ENCODE data around the gene PPP2R2C. TPM values are rescaled to one million over a fixed set of nuclear protein-coding genes. Genes with fewer than 3 reads are reported as not detected.

PPP2R2C gene
- total RNA-seq, 2 donors from 2014 or later, result not detected

DNA sequence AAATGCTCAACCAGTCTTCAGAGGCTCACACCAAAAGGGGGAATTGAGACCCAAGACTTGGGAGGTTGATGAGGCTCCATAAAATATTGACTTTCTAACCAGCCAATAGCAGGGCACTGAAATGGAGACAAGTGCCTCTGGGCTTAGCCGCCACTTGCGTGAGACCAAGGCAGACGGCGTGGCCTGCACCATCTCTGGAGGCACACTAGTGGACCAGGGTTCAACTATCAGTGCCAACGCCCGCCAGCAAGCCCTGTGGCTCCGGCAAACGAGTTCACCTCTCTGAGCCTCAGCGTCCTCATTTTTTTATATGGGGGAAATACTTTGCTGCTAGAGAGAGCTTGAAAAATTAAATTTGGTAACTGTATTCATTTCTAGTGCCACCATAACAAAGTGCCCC, 50.3 kb downstream of the PPP2R2C start:
- Mint-ChIP-seq H3K4me1 (no peaks in the 10 kb centered on the region), H3K4me3 (no peak overlapping the region), H3K27ac (no peak overlapping the region), H3K9me3 (no peaks in the 10 kb centered on the region), H3K36me3 (ENCODE audit: low read depth) (no peaks in the 10 kb centered on the region), H3K27me3 (peaks cover 24% of the 10 kb centered on the region)
- ATAC-seq (replicated peaks), result no peak

DNA sequence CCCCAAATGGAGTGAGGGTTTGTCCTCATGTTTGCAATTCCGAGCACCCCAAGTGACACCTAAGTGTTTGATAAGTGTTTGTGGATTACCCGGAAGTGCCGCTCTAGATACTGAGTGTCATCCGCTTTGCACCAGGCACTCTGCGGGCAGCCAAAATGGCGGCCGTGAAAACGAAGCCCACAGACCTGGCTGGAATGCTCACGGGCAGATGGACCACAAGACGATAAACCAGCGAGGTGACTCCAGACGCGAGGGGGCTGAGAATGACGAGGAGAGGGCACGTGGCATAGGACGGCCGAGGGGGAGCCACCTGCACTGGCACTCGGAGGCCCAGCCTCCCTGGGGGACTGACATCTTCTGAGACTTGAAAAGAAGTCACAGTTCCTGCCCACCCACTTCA, 51.0 kb downstream of the PPP2R2C start:
- Mint-ChIP-seq H3K9me3 (no peaks in the 10 kb centered on the region), H3K27ac (no peak overlapping the region), H3K27me3 (peaks cover 24% of the 10 kb centered on the region), H3K4me1 (no peaks in the 10 kb centered on the region), H3K36me3 (ENCODE audit: low read depth) (no peaks in the 10 kb centered on the region), H3K4me3 (no peak overlapping the region)
- ATAC-seq (replicated peaks), result no peak

DNA sequence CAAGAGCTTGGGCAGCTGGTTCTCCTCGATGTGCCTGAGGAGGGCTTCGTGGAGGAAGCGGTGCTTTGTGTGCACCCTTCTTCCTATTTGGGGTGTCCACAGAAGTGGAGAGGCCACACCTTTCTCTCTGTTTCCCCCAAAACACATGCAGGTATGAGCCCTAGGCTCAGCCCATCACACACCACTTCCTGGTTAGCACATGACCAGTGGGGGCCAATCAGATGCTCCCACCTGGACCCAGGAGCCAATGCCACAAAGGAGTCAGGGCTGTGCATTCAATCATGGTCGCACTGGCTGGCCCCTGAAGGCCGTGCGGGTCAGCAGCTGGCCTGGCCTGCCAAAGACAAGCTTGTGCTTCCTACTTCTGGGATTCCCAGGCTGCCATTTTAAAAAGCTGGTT, 51.4 kb downstream of the PPP2R2C start:
- no peak overlapping the region for H3K27ac Mint-ChIP-seq
- no peak overlapping the region for H3K4me3 Mint-ChIP-seq
- H3K27me3 Mint-ChIP-seq, result peaks cover 26% of the 10 kb centered on the region
- ATAC-seq (replicated peaks), result no peak
- H3K9me3 Mint-ChIP-seq, result no peaks in the 10 kb centered on the region
- no peaks in the 10 kb centered on the region for H3K4me1 Mint-ChIP-seq
- no peaks in the 10 kb centered on the region for H3K36me3 Mint-ChIP-seq (ENCODE audit: low read depth)

- H3K4me1 Mint-ChIP-seq, result no peaks in the 10 kb centered on the region
- no peaks in the 10 kb centered on the region for H3K36me3 Mint-ChIP-seq (ENCODE audit: low read depth)
- no peak overlapping the region for H3K27ac Mint-ChIP-seq
- peaks cover 21% of the 10 kb centered on the region for H3K27me3 Mint-ChIP-seq
- H3K4me3 Mint-ChIP-seq, result no peak overlapping the region
- no peaks in the 10 kb centered on the region for H3K9me3 Mint-ChIP-seq
- ATAC-seq (replicated peaks), result no peak
Measured at GRCh38 chr4:6420036-6420435, 52.4 kb downstream of the PPP2R2C start.

DNA sequence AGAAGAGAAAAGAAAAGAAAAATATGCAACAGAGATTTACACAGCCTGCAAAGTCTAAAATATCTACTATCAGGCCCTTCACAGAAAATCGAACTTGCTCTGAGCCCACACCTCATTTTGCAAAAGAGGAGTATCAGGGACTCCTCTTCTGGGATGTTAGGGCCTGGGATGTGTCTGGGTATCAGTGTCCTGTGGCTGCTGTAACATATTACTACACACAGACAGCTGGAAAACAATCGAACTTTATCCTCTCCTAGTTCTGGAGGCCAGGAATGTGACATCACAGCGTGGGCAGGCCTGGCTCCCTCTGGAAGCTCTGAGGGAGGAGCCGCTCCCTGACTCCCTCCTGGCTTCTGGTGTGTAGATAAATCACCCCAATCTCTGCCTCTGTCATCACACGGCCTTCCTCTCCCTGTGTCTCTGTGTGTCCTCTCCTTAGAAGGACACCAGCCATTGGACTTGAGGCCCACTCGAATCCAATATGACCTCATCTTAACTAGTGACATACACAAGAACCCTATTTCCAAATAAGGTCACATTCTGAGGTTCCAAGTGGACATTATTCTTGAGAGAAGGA, 52.9 kb downstream of the PPP2R2C start:
- Mint-ChIP-seq H3K4me1 (no peaks in the 10 kb centered on the region), H3K9me3 (no peaks in the 10 kb centered on the region), H3K27ac (no peak overlapping the region), H3K4me3 (no peak overlapping the region), H3K36me3 (ENCODE audit: low read depth) (no peaks in the 10 kb centered on the region), H3K27me3 (peaks cover 22% of the 10 kb centered on the region)
- ATAC-seq (replicated peaks), result no peak

GRCh38 chr4:6418193-6418755, 54.1 kb downstream of the PPP2R2C start:
- no peak for ATAC-seq (replicated peaks)
- no peaks in the 10 kb centered on the region for H3K9me3 Mint-ChIP-seq
- H3K4me1 Mint-ChIP-seq, result no peaks in the 10 kb centered on the region
- H3K4me3 Mint-ChIP-seq, result no peak overlapping the region
- H3K27ac Mint-ChIP-seq, result no peak overlapping the region
- H3K27me3 Mint-ChIP-seq, result peaks cover 22% of the 10 kb centered on the region
- no peaks in the 10 kb centered on the region for H3K36me3 Mint-ChIP-seq (ENCODE audit: low read depth)

DNA sequence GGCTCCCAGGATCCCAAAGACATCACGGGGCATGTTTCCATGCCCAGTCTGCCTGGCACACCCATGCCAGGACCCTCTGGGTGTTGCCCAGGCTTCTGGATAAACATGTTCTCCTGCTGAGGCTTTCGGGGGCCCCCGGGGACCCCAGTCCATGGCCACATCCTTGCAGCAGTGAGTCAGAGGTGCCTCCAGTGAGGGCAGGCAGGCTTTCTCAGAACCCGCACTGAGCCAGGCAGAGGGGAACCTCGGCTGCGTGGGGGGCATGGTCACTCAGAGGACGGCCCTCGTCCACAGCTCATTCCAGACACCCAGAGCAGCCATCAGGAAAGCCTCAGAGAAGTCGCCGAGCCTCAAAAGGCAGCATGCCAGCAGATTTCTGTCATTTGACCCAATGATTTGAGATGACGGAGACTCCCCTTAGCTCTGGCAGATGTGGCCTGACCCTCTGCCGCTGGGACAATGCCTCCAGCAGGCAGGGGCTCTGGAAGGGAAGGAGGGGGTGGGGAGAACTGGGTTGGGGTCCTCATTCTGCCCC, 54.8 kb downstream of the PPP2R2C start:
- Mint-ChIP-seq H3K4me1 (no peaks in the 10 kb centered on the region), H3K27me3 (peaks cover 22% of the 10 kb centered on the region), H3K4me3 (no peak overlapping the region), H3K36me3 (ENCODE audit: low read depth) (no peaks in the 10 kb centered on the region), H3K27ac (no peak overlapping the region), H3K9me3 (no peaks in the 10 kb centered on the region)
- ATAC-seq (replicated peaks), result no peak

DNA sequence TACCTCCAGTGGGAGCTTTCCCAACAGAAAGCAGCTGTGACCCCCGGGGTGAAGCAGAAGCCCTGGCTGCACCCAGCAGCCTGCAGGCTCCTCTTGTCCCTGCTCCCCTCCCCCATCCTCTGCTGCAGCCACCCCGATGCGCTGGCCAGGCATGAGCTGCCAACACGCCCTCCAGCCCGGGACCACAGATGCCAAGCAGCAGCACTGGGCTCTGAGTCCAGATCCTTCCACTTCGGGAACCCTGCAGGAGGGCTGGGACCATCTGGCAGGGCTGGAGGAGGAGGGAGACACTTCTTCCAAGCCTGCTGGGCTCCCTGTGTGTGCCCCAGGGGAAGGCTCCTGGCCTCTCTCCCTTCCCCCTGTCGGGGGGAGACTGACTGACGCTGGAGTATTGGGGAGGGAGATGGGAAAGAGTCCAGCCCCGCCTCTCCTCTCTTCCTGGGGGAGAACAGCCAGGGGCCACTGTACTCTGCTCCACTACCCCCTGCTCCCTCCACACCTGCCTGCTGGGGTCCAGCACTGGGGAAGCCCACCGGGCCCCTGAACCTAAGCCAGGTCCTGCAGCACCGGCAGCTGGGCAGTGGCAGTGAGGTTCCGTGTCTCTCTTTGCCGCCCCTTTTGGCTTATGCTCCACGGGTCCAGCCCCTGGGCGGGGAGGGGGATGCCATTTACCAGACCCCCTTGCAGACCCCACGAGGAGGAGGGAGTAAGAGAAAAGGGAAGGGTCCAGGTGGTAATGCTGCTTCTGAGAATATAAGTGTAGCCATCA, 55.7 kb downstream of the PPP2R2C start:
- Mint-ChIP-seq H3K9me3 (no peaks in the 10 kb centered on the region), H3K4me1 (no peaks in the 10 kb centered on the region), H3K27me3 (peaks cover 22% of the 10 kb centered on the region), H3K4me3 (no peak overlapping the region), H3K36me3 (ENCODE audit: low read depth) (no peaks in the 10 kb centered on the region), H3K27ac (no peak overlapping the region)
- ATAC-seq (replicated peaks), result no peak

GRCh38 chr4:6415031-6415705, 57.2 kb downstream of the PPP2R2C start:
- Mint-ChIP-seq H3K36me3 (ENCODE audit: low read depth) (no peaks in the 10 kb centered on the region), H3K4me3 (no peak overlapping the region), H3K4me1 (no peaks in the 10 kb centered on the region), H3K27ac (no peak overlapping the region), H3K27me3 (peaks cover 22% of the 10 kb centered on the region), H3K9me3 (no peaks in the 10 kb centered on the region)
- no peak for ATAC-seq (replicated peaks)

DNA sequence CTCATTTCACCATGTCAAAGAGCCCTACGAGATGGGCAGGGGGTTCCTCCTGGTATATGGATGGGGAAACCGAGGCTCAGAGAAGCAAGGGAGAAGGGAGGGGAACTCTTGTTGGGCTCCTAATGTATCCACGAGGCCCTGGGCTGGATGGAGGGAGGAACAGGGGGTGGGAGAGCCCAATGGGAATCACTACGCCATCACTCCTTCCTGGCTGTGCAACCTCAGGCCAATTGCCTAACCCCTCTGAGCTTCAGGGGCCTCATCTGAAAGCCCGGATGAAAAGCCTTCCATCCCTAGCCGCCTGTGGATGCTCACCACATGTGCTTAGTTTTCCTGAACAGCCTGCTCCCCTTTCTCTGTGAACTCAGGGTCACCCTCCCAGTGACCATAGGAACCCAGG, 57.8 kb downstream of the PPP2R2C start:
- peaks cover 18% of the 10 kb centered on the region for H3K27me3 Mint-ChIP-seq
- ATAC-seq (replicated peaks), result no peak
- H3K4me3 Mint-ChIP-seq, result no peak overlapping the region
- no peaks in the 10 kb centered on the region for H3K36me3 Mint-ChIP-seq (ENCODE audit: low read depth)
- H3K9me3 Mint-ChIP-seq, result no peaks in the 10 kb centered on the region
- H3K4me1 Mint-ChIP-seq, result no peaks in the 10 kb centered on the region
- H3K27ac Mint-ChIP-seq, result no peak overlapping the region

- H3K9me3 Mint-ChIP-seq, result no peaks in the 10 kb centered on the region
- no peaks in the 10 kb centered on the region for H3K4me1 Mint-ChIP-seq
- no peak overlapping the region for H3K4me3 Mint-ChIP-seq
- H3K36me3 Mint-ChIP-seq (ENCODE audit: low read depth), result no peaks in the 10 kb centered on the region
- no peak for ATAC-seq (replicated peaks)
- H3K27me3 Mint-ChIP-seq, result peaks cover 21% of the 10 kb centered on the region
- H3K27ac Mint-ChIP-seq, result no peak overlapping the region
Measured at GRCh38 chr4:6410664-6411063, 61.8 kb downstream of the PPP2R2C start.

DNA sequence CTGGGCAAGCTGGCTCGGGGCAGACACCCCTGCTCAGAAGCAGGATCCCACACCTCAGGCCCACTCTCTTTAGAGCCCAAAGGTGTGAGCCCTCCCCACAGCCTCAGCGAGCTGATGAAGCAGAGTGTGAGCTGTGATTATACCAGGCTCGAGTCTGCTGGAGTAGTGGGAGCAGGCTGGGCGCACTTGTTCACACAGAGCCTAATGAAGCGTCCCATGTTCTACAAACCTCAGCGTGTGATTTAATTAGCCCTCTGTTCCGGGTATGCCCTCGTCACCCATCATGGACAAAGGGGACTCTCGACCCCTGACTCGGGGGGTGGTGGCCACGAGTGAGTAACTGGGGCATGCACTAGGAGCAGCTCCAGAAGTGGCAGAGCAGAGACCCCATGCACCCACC, 62.3 kb downstream of the PPP2R2C start:
- Mint-ChIP-seq H3K36me3 (ENCODE audit: low read depth) (no peaks in the 10 kb centered on the region), H3K27ac (no peak overlapping the region), H3K9me3 (no peaks in the 10 kb centered on the region), H3K4me1 (no peaks in the 10 kb centered on the region), H3K27me3 (peaks cover 25% of the 10 kb centered on the region), H3K4me3 (no peak overlapping the region)
- ATAC-seq (replicated peaks), result no peak

DNA sequence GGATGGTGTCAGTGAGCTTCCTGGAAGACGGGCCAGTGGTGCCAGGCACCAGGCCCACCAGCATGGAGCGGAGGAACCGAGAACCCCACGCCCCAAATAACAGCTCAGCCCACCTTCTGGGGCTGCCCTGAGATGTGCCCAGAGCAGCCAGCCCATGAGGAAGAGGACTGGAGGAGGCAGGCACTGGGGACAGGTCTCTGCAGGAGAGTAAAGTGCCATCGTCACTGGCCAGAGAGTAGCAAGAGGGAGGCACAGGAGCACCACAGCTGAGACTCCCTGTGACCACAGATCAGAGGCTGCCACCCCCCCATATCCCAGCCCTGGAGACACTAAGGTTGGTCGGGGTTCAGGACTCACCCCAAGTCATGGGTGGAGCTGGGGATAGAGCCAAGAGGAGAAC, 63.0 kb downstream of the PPP2R2C start:
- no peaks in the 10 kb centered on the region for H3K9me3 Mint-ChIP-seq
- no peak overlapping the region for H3K27ac Mint-ChIP-seq

GRCh38 chr4:6408263-6408662, 64.2 kb downstream of the PPP2R2C start:
- no peaks in the 10 kb centered on the region for H3K4me1 Mint-ChIP-seq
- no peaks in the 10 kb centered on the region for H3K9me3 Mint-ChIP-seq
- H3K27ac Mint-ChIP-seq, result no peak overlapping the region
- H3K4me3 Mint-ChIP-seq, result no peak overlapping the region
- H3K27me3 Mint-ChIP-seq, result peaks cover 31% of the 10 kb centered on the region
- no peaks in the 10 kb centered on the region for H3K36me3 Mint-ChIP-seq (ENCODE audit: low read depth)
- ATAC-seq (replicated peaks), result peak; percentile 34

More for the DNA sequence above, 63.0 kb downstream of the PPP2R2C start:
- H3K4me1 Mint-ChIP-seq, result no peaks in the 10 kb centered on the region
- ATAC-seq (replicated peaks), result no peak
- H3K4me3 Mint-ChIP-seq, result no peak overlapping the region
- H3K36me3 Mint-ChIP-seq (ENCODE audit: low read depth), result no peaks in the 10 kb centered on the region
- H3K27me3 Mint-ChIP-seq, result peaks cover 29% of the 10 kb centered on the region

DNA sequence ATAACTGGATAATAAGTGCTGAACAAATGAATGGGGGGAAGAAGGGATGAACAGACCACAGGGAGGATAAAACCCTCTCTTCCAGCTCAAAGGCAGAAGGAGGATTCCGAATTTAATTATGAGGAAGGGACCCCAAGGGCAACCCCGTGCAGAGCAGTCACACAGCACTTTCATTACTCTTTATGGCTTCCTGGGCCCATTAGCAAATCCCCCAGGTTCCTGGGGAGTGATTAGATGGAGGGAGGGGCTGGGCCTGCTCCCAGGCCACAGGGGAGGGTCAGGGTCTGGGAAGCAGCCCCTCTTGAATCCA, 67.1 kb downstream of the PPP2R2C start:
- Mint-ChIP-seq H3K4me3 (no peak overlapping the region), H3K9me3 (no peaks in the 10 kb centered on the region), H3K27me3 (peaks cover 52% of the 10 kb centered on the region), H3K4me1 (no peaks in the 10 kb centered on the region), H3K27ac (no peak overlapping the region), H3K36me3 (ENCODE audit: low read depth) (no peaks in the 10 kb centered on the region)
- no peak for ATAC-seq (replicated peaks)

Data from activated T-helper 17 cell treated with anti-CD3 and anti-CD28 coated beads, Interleukin-2, amount 50 U/mL, for 72 hours (primary cell).